HG03342 (cell line): ENCODE measurements around the gene GSTO1.

Source experiments
- ATAC-seq: cut with Tn5 transposase; IDR thresholded peaks from one replicate; pipeline ENCODE4 v1.9.1; 2021; ENCODE audit warnings: mild to moderate bottlenecking, moderate library complexity; ENCODE audit not compliant: unreplicated experiment

Gene GSTO1

GRCh38 chr10:104274762-104275721, 20.4 kb downstream of the GSTO1 start:
- peak; percentile 72 for ATAC-seq

GRCh38 chr10:104276192-104276591, 21.5 kb downstream of the GSTO1 start:
- ATAC-seq = no peak

- ATAC-seq = no peak
These were observed 23.1 kb downstream of the GSTO1 start for GRCh38 chr10:104277785-104278184.

- ATAC-seq = no peak
These were observed 25.0 kb downstream of the GSTO1 start for GRCh38 chr10:104279550-104280259.

- no peak for ATAC-seq
These were observed 27.0 kb downstream of the GSTO1 start for GRCh38 chr10:104281694-104282093.

GRCh38 chr10:104284846-104285245, 30.2 kb downstream of the GSTO1 start:
- no peak for ATAC-seq

- ATAC-seq = no peak
These were observed 32.2 kb downstream of the GSTO1 start for GRCh38 chr10:104286939-104287338.

GRCh38 chr10:104288355-104288754, 33.7 kb downstream of the GSTO1 start:
- no peak for ATAC-seq

- ATAC-seq = peak; percentile 98
These were observed 36.8 kb downstream of the GSTO1 start for GRCh38 chr10:104291439-104291951.

- ATAC-seq = no peak
These were observed 38.3 kb downstream of the GSTO1 start for GRCh38 chr10:104293011-104293410.

GRCh38 chr10:104293781-104294321, 39.2 kb downstream of the GSTO1 start:
- no peak for ATAC-seq

- ATAC-seq = no peak
These were observed 42.2 kb downstream of the GSTO1 start for GRCh38 chr10:104296687-104297436.

GRCh38 chr10:104297697-104298660, 43.3 kb downstream of the GSTO1 start:
- no peak for ATAC-seq

- ATAC-seq = no peak
These were observed 44.6 kb downstream of the GSTO1 start for GRCh38 chr10:104299031-104299904.

- no peak for ATAC-seq
These were observed 45.5 kb downstream of the GSTO1 start for GRCh38 chr10:104300002-104300735.

GRCh38 chr10:104300736-104301292, 46.1 kb downstream of the GSTO1 start:
- ATAC-seq = no peak

GRCh38 chr10:104301907-104302690, 47.4 kb downstream of the GSTO1 start:
- no peak for ATAC-seq
